OCI-LY1 (cell line): Measurements from ENCODE around the gene ANAPC13.

Source experiments
- EZH2 ChIP-seq: fragments of 200-600 bp; sonication (generic), shearing (Covaris generic); IDR thresholded peaks from 2 replicates; pipeline ENCODE4 v1.8.0; 2017; ENCODE audit warnings: borderline replicate concordance, mixed run types, mild to moderate bottlenecking, antibody characterized with exemption, low read length, moderate library complexity, mixed read lengths
- TF ChIP-seq, protein P1 (sequence below): fragments of 200-600 bp; sonication (generic), shearing (Covaris generic); IDR thresholded peaks from 2 replicates; pipeline ENCODE4 v1.5.1; 2017; ENCODE audit warnings: mild to moderate bottlenecking, antibody characterized with exemption, low read length, moderate library complexity, mixed read lengths

DNA sequence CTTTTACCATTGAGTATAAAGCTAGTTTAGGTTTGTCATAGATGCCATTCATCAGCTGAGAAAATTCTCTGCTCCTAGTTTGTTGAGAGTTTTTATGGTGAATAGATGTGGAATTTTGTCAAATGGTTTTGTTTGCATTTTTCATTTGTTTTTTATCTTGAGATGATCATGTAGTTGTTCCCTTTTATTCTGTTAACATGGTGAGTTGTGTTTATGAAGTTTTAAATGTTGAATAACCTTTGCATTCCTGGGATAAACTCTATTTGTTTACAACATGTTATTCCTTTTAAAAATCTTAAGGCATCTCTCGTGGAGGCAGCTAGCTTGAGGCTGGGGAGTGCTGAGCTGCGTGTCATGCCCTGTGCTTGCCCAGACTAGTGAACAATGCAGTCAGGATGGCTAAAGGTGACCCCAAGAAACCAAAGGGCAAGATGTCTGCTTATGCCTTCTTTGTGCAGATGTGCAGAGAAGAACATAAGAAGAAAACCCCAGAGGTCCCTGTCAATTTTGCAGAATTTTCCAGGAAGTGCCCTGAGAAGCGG, 48.5 kb downstream of the ANAPC13 start:
- TF ChIP-seq, protein P1, sequence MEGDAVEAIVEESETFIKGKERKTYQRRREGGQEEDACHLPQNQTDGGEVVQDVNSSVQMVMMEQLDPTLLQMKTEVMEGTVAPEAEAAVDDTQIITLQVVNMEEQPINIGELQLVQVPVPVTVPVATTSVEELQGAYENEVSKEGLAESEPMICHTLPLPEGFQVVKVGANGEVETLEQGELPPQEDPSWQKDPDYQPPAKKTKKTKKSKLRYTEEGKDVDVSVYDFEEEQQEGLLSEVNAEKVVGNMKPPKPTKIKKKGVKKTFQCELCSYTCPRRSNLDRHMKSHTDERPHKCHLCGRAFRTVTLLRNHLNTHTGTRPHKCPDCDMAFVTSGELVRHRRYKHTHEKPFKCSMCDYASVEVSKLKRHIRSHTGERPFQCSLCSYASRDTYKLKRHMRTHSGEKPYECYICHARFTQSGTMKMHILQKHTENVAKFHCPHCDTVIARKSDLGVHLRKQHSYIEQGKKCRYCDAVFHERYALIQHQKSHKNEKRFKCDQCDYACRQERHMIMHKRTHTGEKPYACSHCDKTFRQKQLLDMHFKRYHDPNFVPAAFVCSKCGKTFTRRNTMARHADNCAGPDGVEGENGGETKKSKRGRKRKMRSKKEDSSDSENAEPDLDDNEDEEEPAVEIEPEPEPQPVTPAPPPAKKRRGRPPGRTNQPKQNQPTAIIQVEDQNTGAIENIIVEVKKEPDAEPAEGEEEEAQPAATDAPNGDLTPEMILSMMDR, result no peak
- TF ChIP-seq EZH2, result no peak
